ENCODE data around the gene SGCD.
"Not testable (repeated sequence)": the region's sequence is repeated elsewhere in the genome, so short reads cannot be mapped to it uniquely, and the experiment has no call there.

The SGCD gene

GRCh38 chr5:156640691-156641241, 313.8 kb downstream of the SGCD start:
- no peak for DNase-seq (ENCODE audit: low read depth)

DNA sequence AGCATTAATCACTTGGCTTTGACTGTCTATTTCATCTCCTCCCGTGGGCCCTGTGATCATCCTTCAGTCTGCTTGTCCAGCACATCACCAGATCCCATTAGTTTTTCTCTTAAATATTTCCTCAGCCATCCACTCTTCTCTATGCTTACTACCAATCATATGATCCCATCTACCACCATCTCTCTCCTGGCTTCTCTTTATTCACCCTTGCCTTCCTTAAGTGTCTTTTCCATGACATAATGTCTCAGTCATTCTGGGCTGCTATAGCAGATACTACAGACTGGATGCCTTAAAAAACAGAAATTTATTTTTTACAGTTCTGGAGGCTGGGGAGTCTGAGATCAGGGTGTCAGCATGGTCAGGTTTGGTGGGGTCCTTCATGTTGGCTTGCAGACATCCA, 314.7 kb downstream of the SGCD start:
- DNase-seq (ENCODE audit: low read depth) = no peak

- DNase-seq (ENCODE audit: low read depth) = no peak
Observed at GRCh38 chr5:156647034-156647451, 320.1 kb downstream of the SGCD start.

GRCh38 chr5:156654444-156654843, 327.5 kb downstream of the SGCD start:
- DNase-seq (ENCODE audit: low read depth) = no peak

DNA sequence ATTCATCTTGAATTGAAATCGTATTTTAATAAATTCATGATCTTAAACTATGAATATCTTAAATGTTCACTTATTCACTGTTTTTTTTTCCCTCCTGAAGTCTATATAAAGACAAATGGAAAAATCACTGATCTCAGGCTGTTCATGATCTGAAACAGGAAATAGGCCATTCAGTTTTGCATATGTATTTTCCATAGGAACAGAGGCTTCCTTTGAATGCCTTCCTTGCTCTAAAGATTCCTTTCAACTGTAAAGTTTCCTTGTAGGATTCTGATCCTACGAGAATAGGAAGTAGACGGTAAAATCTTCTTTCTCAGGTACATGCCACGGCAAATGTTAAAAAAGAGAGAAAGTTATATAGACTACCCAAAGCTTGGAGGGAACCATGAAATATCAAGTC, 328.8 kb downstream of the SGCD start:
- no peak for DNase-seq (ENCODE audit: low read depth)

DNA sequence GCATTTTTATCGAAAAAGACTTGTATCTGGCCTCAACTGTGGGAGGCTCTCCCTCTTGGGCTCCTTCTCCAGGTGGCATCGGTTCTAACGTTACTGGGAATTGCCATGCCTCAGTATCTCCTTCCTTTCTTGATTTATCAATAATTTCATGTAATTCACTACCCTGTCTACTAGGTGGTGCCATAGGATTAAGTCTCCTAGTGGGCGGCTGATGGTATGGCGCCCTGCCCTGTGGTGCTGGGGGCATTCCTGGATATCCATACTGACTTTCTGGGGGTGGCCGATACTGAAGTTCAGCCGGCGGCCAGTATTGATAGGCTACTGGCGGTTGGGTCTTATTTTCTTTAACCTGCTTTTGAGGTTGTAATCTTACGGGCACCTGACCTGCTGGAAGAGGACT, 337.9 kb downstream of the SGCD start:
- not testable (repeated sequence) for DNase-seq (ENCODE audit: low read depth)

GRCh38 chr5:156666686-156667085, 339.7 kb downstream of the SGCD start:
- not testable (repeated sequence) for DNase-seq (ENCODE audit: low read depth)

GRCh38 chr5:156667616-156668015, 340.7 kb downstream of the SGCD start:
- no peak for DNase-seq (ENCODE audit: low read depth)

GRCh38 chr5:156669416-156669815, 342.5 kb downstream of the SGCD start:
- DNase-seq (ENCODE audit: low read depth) = no peak

GRCh38 chr5:156670615-156671014, 343.7 kb downstream of the SGCD start:
- DNase-seq (ENCODE audit: low read depth) = no peak

GRCh38 chr5:156675395-156675794, 348.4 kb downstream of the SGCD start:
- DNase-seq (ENCODE audit: low read depth) = no peak

DNA sequence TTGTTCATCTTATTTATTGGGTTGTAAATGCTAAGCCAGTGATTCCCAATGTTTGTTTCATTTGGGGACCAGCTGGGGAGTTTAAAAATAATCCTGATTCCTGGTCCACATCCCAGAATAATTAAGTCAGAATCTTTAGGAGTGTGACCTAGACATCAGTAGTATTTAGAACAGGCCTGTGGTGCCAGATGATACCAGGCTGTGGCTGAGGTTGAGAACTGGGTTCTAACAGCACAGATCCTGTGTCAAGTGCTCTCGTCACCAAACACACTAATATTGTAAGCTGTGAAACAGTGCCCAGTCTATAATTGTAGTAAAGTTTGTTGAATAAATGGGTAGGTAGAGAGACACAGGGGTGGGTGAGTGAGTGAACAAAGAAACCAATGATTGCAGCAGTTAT, 351.0 kb downstream of the SGCD start:
- DNase-seq (ENCODE audit: low read depth) = no peak

- no peak for DNase-seq (ENCODE audit: low read depth)
Observed at GRCh38 chr5:156678484-156678883, 351.5 kb downstream of the SGCD start.

- no peak for DNase-seq (ENCODE audit: low read depth)
Observed at GRCh38 chr5:156680831-156681230, 353.9 kb downstream of the SGCD start.

- no peak for DNase-seq (ENCODE audit: low read depth)
Observed at GRCh38 chr5:156681265-156681664, 354.3 kb downstream of the SGCD start.

DNA sequence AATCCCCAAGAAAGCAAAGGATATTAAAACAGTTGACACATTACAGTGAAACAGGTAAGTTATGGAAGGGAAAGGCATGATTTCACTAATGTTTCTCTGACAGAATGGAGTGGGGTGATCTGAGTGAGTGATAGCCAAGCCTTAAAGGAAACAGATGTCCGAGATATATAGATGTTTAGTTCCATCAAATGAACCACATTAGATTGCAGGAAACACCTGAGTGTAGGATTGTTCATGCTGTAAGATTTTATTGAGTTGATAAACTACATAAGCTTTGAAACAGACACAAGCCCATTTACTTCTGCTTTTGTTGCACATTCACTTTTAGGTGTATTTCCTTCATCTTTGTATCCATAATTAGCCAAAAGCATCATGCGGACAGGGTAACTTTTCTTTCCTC, 356.0 kb downstream of the SGCD start:
- no peak for DNase-seq (ENCODE audit: low read depth)

DNA sequence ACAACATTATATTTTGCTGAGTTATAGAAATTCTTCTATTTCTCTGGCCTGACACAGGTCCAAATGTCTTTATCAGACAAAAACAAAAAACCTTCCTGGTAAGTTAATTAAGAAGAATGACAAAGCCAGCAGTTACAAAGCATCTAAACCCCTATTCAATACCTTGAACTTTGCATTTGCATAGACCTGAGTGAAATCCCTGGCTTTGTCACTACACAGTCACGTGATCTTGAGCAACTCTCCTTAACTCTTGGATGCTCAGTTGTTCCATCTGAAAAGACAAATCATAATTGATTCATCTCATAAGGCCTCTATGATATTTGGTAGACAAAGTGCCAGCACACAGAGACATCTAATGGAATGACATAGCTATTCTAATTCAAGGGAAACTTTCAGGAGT, 356.5 kb downstream of the SGCD start:
- DNase-seq (ENCODE audit: low read depth) = no peak

GRCh38 chr5:156684216-156684615, 357.3 kb downstream of the SGCD start:
- no peak for DNase-seq (ENCODE audit: low read depth)

- no peak for DNase-seq (ENCODE audit: low read depth)
Observed at GRCh38 chr5:156685481-156685880, 358.5 kb downstream of the SGCD start.

GRCh38 chr5:156686380-156686779, 359.4 kb downstream of the SGCD start:
- DNase-seq (ENCODE audit: low read depth) = no peak

GRCh38 chr5:156686796-156687195, 359.8 kb downstream of the SGCD start:
- DNase-seq (ENCODE audit: low read depth) = no peak

- DNase-seq (ENCODE audit: low read depth) = no peak
Observed at GRCh38 chr5:156687514-156687913, 360.6 kb downstream of the SGCD start.

GRCh38 chr5:156691572-156691971, 364.6 kb downstream of the SGCD start:
- DNase-seq (ENCODE audit: low read depth) = no peak

GRCh38 chr5:156693113-156693512, 366.1 kb downstream of the SGCD start:
- no peak for DNase-seq (ENCODE audit: low read depth)

GRCh38 chr5:156694598-156694997, 367.6 kb downstream of the SGCD start:
- no peak for DNase-seq (ENCODE audit: low read depth)
